HUES48 (cell line): ENCODE measurements around the gene FAM193A.
"Not testable (repeated sequence)": the region's sequence is repeated elsewhere in the genome, so short reads cannot be mapped to it uniquely, and the experiment has no call there.

Experiments used
- H3K27ac ChIP-seq: one replicate; pipeline ENCODE4 v1.7.0; 2013; ENCODE audit warnings: low read depth, low read length, inconsistent platforms
- H3K27me3 ChIP-seq: 2 replicates; pipeline ENCODE4 v1.6.1; 2013; ENCODE audit warnings: mild to moderate bottlenecking, low read length; ENCODE audit not compliant: control insufficient read depth, insufficient read depth
- H3K36me3 ChIP-seq: 2 replicates; pipeline ENCODE4 v1.6.1; 2013; ENCODE audit warnings: low read length; ENCODE audit not compliant: control insufficient read depth, insufficient read depth
- H3K4me1 ChIP-seq: 2 replicates; pipeline ENCODE4 v1.6.1; 2013; ENCODE audit warnings: mild to moderate bottlenecking, low read length; ENCODE audit not compliant: control insufficient read depth, insufficient read depth
- H3K4me3 ChIP-seq: 2 replicates; pipeline ENCODE4 v1.5.1; 2013; ENCODE audit warnings: mild to moderate bottlenecking, low read depth, low read length
- H3K9ac ChIP-seq: 2 replicates; pipeline ENCODE4 v1.6.1; 2013; ENCODE audit warnings: mild to moderate bottlenecking, low read depth, low read length, moderate library complexity
- H3K9me3 ChIP-seq: 2 replicates; pipeline ENCODE4 v1.6.1; 2013; ENCODE audit warnings: low read length; ENCODE audit not compliant: control insufficient read depth, insufficient read depth

FAM193A gene

GRCh38 chr4:2754848-2755819, 218.7 kb downstream of the FAM193A start:
- Histone ChIP-seq H3K9ac (no peak overlapping the region), H3K4me1 (0 out of 2 replicates have a peak, but pooled peaks cover 3% of the 10 kb centered on the region), H3K36me3 (no peaks in the 10 kb centered on the region), H3K27me3 (no peaks in the 10 kb centered on the region), H3K4me3 (peak overlapping the region; percentile 80), H3K9me3 (no peaks in the 10 kb centered on the region), H3K27ac (no peak overlapping the region)

- Histone ChIP-seq H3K27ac (peak within 1 kb of the TSS; percentile 72), H3K9me3 (no peaks in the 10 kb centered on the region), H3K27me3 (no peaks in the 10 kb centered on the region), H3K9ac (peak within 1 kb of the TSS; percentile 63; the same call in 1 of the 2 replicates), H3K4me1 (0 out of 2 replicates have a peak, but pooled peaks cover 3% of the 10 kb centered on the region), H3K4me3 (peak within 1 kb of the TSS; percentile 80), H3K36me3 (no peaks in the 10 kb centered on the region)
These were observed 219.6 kb downstream of the FAM193A start, which contains the start of gene TNIP2 for GRCh38 chr4:2755821-2756690. Gene TNIP2 (minus strand): TSS chr4:2756336. CDS start chr4:2756289, 47 bp downstream.

- Histone ChIP-seq H3K36me3 (no peaks in the 10 kb centered on the region), H3K4me1 (peaks cover 8% of the 10 kb centered on the region; the same call in 1 of the 2 replicates), H3K4me3 (peak overlapping the region; percentile 54), H3K9ac (peak overlapping the region; percentile 48; the same call in 1 of the 2 replicates), H3K27me3 (no peaks in the 10 kb centered on the region), H3K9me3 (no peaks in the 10 kb centered on the region), H3K27ac (no peak overlapping the region)
These were observed 220.4 kb downstream of the FAM193A start for GRCh38 chr4:2756691-2757350.

GRCh38 chr4:2757426-2757825, 221.0 kb downstream of the FAM193A start:
- Histone ChIP-seq H3K36me3 (no peaks in the 10 kb centered on the region), H3K4me3 (no peak overlapping the region), H3K4me1 (peaks cover 8% of the 10 kb centered on the region; the same call in 1 of the 2 replicates), H3K9ac (no peak overlapping the region), H3K27me3 (no peaks in the 10 kb centered on the region), H3K27ac (no peak overlapping the region), H3K9me3 (no peaks in the 10 kb centered on the region)

GRCh38 chr4:2761035-2761923, 224.8 kb downstream of the FAM193A start:
- no peak overlapping the region for H3K27ac ChIP-seq
- no peak overlapping the region for H3K9ac ChIP-seq

GRCh38 chr4:2762048-2762447, 225.6 kb downstream of the FAM193A start:
- H3K27me3 ChIP-seq = no peaks in the 10 kb centered on the region
- no peak overlapping the region for H3K9ac ChIP-seq
- H3K9me3 ChIP-seq = no peaks in the 10 kb centered on the region
- H3K4me3 ChIP-seq = no peak overlapping the region
- no peaks in the 10 kb centered on the region for H3K36me3 ChIP-seq
- H3K4me1 ChIP-seq = peaks cover 6% of the 10 kb centered on the region; the same call in 1 of the 2 replicates
- no peak overlapping the region for H3K27ac ChIP-seq

More at GRCh38 chr4:2761035-2761923, 224.8 kb downstream of the FAM193A start:
- no peaks in the 10 kb centered on the region for H3K27me3 ChIP-seq
- no peak overlapping the region for H3K4me3 ChIP-seq
- no peaks in the 10 kb centered on the region for H3K36me3 ChIP-seq
- H3K9me3 ChIP-seq = no peaks in the 10 kb centered on the region
- peaks cover 8% of the 10 kb centered on the region; the same call in 1 of the 2 replicates for H3K4me1 ChIP-seq

- H3K9ac ChIP-seq, H3K9me3 ChIP-seq, H3K4me1 ChIP-seq, H3K4me3 ChIP-seq, H3K27me3 ChIP-seq, H3K36me3 ChIP-seq, H3K27ac ChIP-seq: not testable (repeated sequence)
These were observed 226.3 kb downstream of the FAM193A start for GRCh38 chr4:2762486-2763370.

GRCh38 chr4:2763511-2763967, 227.1 kb downstream of the FAM193A start:
- no peaks in the 10 kb centered on the region for H3K27me3 ChIP-seq
- H3K9me3 ChIP-seq = no peaks in the 10 kb centered on the region
- peak overlapping the region; percentile 25; the same call in 1 of the 2 replicates for H3K9ac ChIP-seq
- no peaks in the 10 kb centered on the region for H3K36me3 ChIP-seq
- peak overlapping the region; percentile 61; the same call in 1 of the 2 replicates for H3K4me3 ChIP-seq
- H3K4me1 ChIP-seq = peaks cover 6% of the 10 kb centered on the region; the same call in 1 of the 2 replicates
- H3K27ac ChIP-seq = no peak overlapping the region
